Activated CD8-positive, alpha-beta memory T cell treated with anti-CD3 and anti-CD28 coated beads for 1 hour (primary cell): ENCODE results near the gene UTY.

Experiments used
- DNase-seq, 2 donors: peaks; one replicate each; pipeline ENCODE4 v3.0.0-alpha.2; 2020; ENCODE audit warnings: low read depth in 1 of 2; ENCODE audit errors: extremely low read depth in 1 of 2

The UTY gene

DNA sequence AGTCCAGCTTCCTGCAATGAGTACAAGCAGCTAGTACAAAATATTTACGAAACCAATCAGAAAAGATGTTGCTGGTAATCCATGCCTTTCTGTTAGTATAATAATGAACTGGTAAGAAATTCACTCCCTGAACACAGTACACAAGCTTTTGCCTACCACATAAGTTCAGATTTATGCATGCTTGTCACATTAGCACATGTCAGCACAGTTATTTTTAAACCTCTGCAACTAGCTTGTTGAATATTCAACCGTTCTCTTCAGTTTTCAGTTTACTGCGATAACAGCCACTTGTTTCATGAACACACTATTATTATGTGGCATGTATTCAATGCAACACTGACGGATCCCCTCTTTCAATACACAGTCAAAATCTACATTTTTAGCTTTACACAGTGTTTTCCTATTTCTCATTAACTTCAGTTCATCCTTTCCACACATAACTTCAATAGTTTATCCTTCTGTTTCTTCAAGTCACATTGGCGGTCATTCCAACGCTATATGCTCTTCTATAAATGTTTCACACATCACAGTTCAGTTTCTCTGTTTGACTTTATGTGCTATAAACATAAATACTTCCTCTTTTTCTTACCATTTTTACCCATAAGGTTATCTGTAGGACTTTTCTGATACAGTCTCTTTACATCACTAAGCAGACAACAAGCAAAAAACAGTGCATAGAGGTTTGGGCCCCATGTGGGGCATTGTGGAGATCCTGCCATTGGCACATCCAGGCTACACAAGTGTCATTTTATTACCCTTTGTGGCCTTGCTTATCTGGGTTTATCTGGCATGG is 62.8 kb downstream of the UTY start:
- DNase-seq, result no peak

DNA sequence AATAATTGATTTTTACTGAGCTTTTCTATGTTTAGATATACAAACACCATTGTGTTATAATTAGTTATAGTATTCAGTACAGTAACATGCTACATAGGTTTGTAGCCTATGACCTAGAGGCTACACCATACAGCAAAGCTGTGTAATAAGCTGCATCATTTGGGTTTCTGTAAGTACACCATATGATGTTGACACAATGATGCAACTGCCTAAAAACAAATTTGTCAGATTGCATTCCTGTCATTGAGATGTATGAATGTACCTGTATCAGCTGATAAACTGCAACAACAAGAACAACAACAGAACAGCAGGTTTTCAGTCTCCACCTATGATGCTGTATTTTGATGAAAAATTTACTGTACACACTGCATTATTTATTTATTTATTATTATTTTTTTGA is 64.3 kb downstream of the UTY start:
- no peak for DNase-seq

DNA sequence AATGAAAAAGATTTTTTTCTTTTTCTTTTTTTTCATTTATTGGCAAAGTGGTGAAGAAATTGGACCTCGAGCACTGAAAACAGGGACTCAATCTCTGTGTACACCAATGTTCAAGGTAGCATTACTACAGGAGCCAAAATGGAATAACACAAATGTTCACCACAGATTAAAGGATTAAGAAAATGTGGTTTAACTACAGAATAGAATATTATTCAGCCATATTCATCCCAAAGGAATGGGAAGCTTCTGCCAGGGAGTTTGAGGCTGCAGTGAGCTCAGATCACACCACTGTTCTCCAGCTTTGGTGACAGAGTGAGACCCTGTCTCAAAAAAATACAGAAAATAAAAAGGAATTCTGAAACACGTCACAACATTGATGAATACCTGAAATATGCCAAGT is 81.0 kb downstream of the UTY start:
- no peak for DNase-seq

DNA sequence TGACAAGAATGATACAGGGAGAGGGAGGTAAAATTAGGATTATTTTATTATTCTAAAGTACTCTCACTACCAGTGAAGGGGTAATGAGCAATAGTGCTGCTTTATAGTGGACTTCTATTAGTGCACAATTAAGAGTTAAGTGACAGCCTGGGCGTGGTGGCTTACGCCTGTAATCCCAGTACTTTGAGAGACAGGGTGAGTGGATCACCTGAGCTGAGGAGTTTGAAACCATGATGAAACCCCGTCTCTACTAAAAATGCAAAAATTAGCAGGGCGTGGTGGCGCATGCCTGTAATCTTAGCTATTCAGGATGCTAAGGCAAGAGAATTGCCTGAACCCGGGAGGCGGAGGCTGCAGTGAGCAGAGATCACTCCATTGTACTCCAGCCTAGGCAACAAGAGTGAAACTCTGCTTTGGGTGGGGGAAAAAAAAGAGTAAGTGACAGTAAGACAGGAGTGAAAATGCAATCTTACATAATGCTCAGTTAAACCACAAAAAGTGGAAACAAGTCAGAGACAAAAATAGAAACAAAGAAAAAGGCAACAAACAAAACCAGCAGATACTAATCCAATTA is 98.6 kb downstream of the UTY start:
- no peak for DNase-seq

DNA sequence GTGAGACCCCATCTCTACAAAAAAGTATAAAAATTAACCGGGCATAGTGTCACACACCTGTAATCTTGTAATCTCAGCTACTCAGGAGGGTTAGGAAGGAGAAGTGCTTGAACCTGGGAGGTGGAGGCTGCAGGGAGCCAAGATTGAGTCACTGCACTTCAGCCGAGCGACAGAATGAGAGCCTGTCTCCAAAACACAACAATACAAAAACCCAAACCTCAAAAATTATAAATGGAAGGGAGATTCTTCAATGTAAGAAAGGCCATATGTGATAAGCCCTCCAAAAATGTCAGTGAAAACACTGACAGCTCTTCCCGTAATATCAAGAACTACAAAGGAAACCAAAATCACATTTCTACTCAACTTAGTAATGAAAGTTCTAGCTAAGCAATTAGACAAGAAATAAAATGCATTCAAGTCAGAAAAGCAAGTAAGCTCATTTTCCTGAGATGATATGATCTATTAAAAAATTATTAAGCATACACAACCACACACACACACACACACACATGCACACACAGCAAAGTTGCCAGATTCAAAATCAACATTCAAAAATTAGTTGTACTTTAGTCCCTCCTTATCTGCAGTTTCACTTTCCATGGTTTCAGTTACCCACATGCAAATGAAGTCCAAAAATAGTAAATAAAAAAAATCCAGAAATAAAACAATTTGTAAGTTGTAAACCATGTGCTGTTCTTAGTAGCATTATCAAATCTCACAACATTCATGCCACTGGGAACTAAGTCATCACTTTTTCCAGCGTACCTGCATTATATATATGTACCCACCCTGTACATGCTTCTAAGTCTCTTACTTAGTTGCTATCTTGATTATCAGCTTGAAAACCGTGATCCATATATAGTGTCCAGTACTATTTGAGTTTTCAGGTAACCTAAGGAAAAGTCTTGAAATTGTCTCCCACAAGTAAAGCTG is 108.7 kb downstream of the UTY start:
- no peak for DNase-seq

DNA sequence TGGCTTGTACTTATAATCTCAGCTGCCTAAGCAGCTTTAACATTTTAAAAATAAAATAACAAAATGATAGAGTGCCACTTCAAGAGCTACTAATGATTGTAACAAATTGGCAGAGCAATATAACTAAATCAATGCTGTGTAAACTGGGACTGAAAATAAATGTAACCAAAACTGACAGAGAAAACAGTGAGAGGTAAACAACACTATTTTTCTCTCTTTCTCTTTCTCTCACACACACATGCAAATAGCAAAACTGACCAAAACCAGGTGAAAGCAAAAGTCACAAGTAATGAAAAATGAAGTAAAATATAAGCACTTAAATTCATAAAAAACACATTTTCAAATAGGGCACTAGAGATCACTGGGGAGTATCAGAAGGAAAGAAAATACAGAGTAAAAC is 109.6 kb downstream of the UTY start:
- no peak for DNase-seq

GRCh38 chrY:13368513-13368845 is 111.4 kb downstream of the UTY start:
- no peak for DNase-seq

DNA sequence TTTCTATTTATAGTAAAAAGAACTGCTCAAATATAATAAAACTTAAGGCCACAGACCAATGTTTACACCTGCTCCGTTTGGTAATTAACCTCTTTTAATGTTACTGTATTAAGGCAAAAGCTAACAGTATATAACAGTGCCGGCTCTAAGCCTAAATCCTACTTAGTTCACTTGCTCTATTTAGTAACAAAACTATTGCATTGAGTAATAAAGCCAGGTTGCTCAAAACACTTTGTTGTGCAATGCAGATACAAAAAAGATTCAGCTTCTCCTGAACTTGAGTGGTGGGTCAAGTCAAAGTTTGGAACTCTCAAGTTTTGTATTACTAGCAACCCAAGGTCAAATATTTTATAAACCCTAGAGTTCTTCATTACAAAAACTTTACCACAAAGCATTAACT is 116.2 kb downstream of the UTY start:
- DNase-seq, result no peak

DNA sequence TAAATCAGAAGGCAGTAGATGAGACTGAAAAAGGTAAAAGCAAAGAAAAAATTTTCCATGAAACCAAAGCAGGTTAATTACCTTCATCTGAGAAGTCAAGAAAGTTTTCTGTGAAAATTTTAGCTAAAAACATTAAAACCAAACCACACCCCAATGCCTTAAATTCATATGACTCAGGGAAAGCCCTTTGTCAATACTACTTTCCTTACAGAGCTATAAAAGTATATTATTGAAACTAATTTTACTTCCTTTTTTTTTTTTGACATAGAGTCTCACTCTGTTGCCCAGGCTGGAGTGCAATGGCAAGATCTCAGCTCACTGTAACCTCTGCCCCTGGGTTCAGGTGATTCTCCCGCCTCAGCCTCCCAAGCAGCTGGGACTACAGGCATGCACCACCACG is 117.2 kb downstream of the UTY start:
- DNase-seq, result no peak

GRCh38 chrY:13361656-13362636 is 117.9 kb downstream of the UTY start:
- no peak for DNase-seq

DNA sequence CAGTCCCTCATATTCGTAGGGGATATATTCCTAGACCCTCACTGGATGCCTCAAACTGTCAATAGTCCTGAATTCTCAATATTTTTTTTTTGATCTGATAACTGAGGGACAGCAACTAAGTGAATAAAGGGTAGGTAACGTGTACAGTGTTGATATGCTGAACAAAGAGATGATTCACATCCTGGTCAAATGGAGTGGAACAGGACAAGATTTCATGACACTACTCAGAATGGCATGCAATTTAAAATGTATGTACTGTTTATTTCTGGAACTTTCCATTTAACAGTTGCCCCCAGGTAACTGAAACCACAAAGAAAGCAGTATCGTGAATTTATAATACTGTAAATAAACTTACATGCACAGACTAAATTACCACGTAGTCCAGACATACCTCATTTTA is 128.4 kb downstream of the UTY start:
- DNase-seq, result no peak

DNA sequence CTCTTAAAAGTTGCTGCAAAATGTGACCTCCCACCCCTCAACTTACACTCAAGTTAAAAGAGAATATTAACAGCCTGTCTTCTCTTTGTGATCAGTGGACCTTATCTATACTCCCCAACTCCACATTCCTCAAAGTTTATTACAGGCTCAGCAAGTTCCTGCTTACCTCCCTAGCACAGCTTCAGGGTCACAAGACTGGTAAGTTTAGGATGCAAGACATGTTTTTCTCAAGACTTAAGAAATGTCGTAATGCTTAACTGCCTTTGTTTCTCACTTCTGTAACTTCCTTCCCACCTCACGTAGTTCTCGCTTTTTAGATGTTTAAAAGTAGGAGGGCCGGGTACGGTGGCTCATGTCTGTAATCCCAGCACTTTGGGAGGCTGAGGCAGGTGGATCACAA is 132.7 kb downstream of the UTY start:
- no peak for DNase-seq

- DNase-seq, result no peak
Observed at GRCh38 chrY:13345549-13345948, 134.3 kb downstream of the UTY start.

- DNase-seq, result peak in 1 of 2 donors; percentile 32
Observed at GRCh38 chrY:13343307-13343946, 136.4 kb downstream of the UTY start.

GRCh38 chrY:13339939-13340338 is 139.9 kb downstream of the UTY start:
- no peak for DNase-seq

- DNase-seq, result no peak
Observed at GRCh38 chrY:13339381-13339780, 140.5 kb downstream of the UTY start.

DNA sequence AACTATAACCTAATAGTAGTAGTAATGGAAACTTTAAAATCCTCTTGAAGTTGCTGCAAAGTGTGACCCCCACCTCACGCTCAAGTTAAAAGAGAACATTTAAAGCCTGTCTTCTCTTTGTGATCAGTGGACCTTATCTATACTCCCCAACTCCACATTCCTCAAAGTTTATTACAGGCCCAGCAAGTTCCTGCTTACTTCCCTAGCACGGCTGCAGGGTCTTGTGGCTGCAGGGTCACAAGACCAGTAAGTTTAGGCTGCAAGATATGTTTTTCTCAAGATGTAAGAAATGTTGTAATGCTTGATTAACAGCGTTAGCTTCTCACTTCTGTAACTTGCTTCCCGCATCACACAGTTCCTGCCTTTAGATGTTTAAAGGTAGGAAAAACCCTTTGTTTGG is 141.1 kb downstream of the UTY start:
- no peak for DNase-seq

- no peak for DNase-seq
Observed at GRCh38 chrY:13337934-13338333, 141.9 kb downstream of the UTY start.

- no peak for DNase-seq
Observed at GRCh38 chrY:13333791-13334190, 146.0 kb downstream of the UTY start.

GRCh38 chrY:13330651-13331050 is 149.2 kb downstream of the UTY start:
- no peak for DNase-seq
